ENCODE measurements around the gene FXR2.

DNA sequence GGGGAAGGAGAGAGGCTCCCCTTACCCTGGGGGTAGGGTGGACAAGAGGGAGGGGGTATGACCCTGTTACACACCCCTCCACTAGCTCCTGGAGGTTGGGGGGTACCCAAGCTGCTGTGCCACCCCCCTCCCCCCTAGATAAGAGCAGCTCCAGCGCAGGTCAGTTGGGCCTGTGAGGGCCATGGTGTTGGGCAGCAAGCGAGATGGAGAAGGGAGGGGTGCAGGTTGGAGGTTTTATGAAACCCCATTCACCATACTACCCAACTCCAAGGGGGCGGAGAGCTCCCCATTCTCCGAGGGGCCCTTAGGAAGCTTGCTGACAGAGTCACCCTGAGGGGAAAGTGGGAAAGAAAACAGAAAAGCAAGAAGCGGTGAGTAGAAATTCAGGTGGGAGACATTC lies 23.1 kb downstream of the FXR2 start:
- TF ChIP-seq, protein P1, sequence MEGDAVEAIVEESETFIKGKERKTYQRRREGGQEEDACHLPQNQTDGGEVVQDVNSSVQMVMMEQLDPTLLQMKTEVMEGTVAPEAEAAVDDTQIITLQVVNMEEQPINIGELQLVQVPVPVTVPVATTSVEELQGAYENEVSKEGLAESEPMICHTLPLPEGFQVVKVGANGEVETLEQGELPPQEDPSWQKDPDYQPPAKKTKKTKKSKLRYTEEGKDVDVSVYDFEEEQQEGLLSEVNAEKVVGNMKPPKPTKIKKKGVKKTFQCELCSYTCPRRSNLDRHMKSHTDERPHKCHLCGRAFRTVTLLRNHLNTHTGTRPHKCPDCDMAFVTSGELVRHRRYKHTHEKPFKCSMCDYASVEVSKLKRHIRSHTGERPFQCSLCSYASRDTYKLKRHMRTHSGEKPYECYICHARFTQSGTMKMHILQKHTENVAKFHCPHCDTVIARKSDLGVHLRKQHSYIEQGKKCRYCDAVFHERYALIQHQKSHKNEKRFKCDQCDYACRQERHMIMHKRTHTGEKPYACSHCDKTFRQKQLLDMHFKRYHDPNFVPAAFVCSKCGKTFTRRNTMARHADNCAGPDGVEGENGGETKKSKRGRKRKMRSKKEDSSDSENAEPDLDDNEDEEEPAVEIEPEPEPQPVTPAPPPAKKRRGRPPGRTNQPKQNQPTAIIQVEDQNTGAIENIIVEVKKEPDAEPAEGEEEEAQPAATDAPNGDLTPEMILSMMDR (IDR thresholded peaks at IDR 0.05 in 2 of 3, conservative IDR thresholded peaks at IDR 0.05 in 1 of 3; ENCODE audit: control insufficient read depth in 2 of 3, extremely low read depth in 1 of 3, insufficient read depth in 1 of 3, low read depth in 3 of 3, low read length in 3 of 3): no peak
- TF ChIP-seq, protein P2, sequence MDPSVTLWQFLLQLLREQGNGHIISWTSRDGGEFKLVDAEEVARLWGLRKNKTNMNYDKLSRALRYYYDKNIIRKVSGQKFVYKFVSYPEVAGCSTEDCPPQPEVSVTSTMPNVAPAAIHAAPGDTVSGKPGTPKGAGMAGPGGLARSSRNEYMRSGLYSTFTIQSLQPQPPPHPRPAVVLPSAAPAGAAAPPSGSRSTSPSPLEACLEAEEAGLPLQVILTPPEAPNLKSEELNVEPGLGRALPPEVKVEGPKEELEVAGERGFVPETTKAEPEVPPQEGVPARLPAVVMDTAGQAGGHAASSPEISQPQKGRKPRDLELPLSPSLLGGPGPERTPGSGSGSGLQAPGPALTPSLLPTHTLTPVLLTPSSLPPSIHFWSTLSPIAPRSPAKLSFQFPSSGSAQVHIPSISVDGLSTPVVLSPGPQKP (IDR thresholded peaks at IDR 0.05; ENCODE audit: low read depth, low read length): no peak
- TF ChIP-seq EZH2 (IDR thresholded peaks at IDR 0.05; ENCODE audit: borderline replicate concordance, control insufficient read depth, low read depth, low read length) (no peak), SREBF2 (IDR thresholded peaks at IDR 0.05; ENCODE audit: low read length) (no peak), CREB1 (IDR thresholded peaks at IDR 0.05; ENCODE audit: low read depth) (no peak), PML (IDR thresholded peaks at IDR 0.05; ENCODE audit: low read length) (no peak)
- TF ChIP-seq, protein P3, sequence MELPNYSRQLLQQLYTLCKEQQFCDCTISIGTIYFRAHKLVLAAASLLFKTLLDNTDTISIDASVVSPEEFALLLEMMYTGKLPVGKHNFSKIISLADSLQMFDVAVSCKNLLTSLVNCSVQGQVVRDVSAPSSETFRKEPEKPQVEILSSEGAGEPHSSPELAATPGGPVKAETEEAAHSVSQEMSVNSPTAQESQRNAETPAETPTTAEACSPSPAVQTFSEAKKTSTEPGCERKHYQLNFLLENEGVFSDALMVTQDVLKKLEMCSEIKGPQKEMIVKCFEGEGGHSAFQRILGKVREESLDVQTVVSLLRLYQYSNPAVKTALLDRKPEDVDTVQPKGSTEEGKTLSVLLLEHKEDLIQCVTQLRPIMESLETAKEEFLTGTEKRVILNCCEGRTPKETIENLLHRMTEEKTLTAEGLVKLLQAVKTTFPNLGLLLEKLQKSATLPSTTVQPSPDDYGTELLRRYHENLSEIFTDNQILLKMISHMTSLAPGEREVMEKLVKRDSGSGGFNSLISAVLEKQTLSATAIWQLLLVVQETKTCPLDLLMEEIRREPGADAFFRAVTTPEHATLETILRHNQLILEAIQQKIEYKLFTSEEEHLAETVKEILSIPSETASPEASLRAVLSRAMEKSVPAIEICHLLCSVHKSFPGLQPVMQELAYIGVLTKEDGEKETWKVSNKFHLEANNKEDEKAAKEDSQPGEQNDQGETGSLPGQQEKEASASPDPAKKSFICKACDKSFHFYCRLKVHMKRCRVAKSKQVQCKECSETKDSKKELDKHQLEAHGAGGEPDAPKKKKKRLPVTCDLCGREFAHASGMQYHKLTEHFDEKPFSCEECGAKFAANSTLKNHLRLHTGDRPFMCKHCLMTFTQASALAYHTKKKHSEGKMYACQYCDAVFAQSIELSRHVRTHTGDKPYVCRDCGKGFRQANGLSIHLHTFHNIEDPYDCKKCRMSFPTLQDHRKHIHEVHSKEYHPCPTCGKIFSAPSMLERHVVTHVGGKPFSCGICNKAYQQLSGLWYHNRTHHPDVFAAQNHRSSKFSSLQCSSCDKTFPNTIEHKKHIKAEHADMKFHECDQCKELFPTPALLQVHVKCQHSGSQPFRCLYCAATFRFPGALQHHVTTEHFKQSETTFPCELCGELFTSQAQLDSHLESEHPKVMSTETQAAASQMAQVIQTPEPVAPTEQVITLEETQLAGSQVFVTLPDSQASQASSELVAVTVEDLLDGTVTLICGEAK (IDR thresholded peaks at IDR 0.05; ENCODE audit: borderline replicate concordance): no peak
